WTC11 (cell line): ENCODE data around the gene SHANK1. TPM values are rescaled to one million over a fixed set of nuclear protein-coding genes. Genes with fewer than 3 reads are reported as not detected.

Source experiments
- ATAC-seq: fragments of 200-7000 bp; cut with Tn5 transposase; 2 replicates; pipeline ENCODE4 v1.10.0; 2021; ENCODE audit warnings: mild to moderate bottlenecking, moderate library complexity
- CTCF ChIA-PET: fragments of 300-600 bp; sonication (Branson Sonifier 250); formaldehyde crosslinking; loops from one replicate; lab custom pipeline; 2021; ENCODE audit warnings: antibody characterized with exemption; lab: Charles Lee
- POLR2A ChIA-PET: fragments of 350-600 bp; sonication (Branson Sonifier 250); formaldehyde crosslinking; loops from one replicate; lab custom pipeline; 2021; ENCODE audit warnings: antibody characterized with exemption; lab: Charles Lee
- DNase-seq: peaks from one replicate; pipeline ENCODE4 v3.0.0; 2021; ENCODE audit warnings: low spot score
- H3K27ac Mint-ChIP-seq: 2 replicates; pipeline ENCODE4 v1.8.0; 2021; ENCODE audit warnings: mixed read lengths
- H3K27me3 Mint-ChIP-seq: 2 replicates; pipeline ENCODE4 v1.8.0; 2021; ENCODE audit warnings: low read depth, mild to moderate bottlenecking, moderate library complexity, mixed read lengths
- H3K36me3 Mint-ChIP-seq: 2 replicates; pipeline ENCODE4 v1.8.0; 2021; ENCODE audit warnings: mixed read lengths
- H3K4me1 Mint-ChIP-seq: 2 replicates; pipeline ENCODE4 v1.8.0; 2022; ENCODE audit warnings: mixed read lengths
- H3K4me3 Mint-ChIP-seq: 2 replicates; pipeline ENCODE4 v1.8.0; 2021; ENCODE audit warnings: mild to moderate bottlenecking, moderate library complexity, mixed read lengths
- H3K9me3 Mint-ChIP-seq: 2 replicates; pipeline ENCODE4 v1.8.0; 2021; ENCODE audit warnings: mixed read lengths
- AFF4 ChIP-seq: sonication (generic); formaldehyde crosslinking; IDR thresholded peaks from 2 replicates; pipeline ENCODE4 v1.8.1; 2023; ENCODE audit warnings: mild to moderate bottlenecking, missing genetic modification reagents, borderline replicate concordance
- ATF1 ChIP-seq: sonication (generic); formaldehyde crosslinking; IDR thresholded peaks from 2 replicates; pipeline ENCODE4 v1.8.1; 2023; ENCODE audit warnings: mild to moderate bottlenecking, moderate library complexity, missing genetic modification reagents
- CREB1 ChIP-seq: sonication (generic); formaldehyde crosslinking; IDR thresholded peaks from 2 replicates; pipeline ENCODE4 v1.8.0; 2023; ENCODE audit warnings: mild to moderate bottlenecking, missing genetic modification reagents
- CREM ChIP-seq: sonication (generic); formaldehyde crosslinking; IDR thresholded peaks from 2 replicates; pipeline ENCODE4 v1.8.1; 2022; ENCODE audit warnings: mild to moderate bottlenecking, missing genetic modification reagents, moderate library complexity
- E2F5 ChIP-seq: sonication (generic); formaldehyde crosslinking; IDR thresholded peaks from 2 replicates; pipeline ENCODE4 v1.8.1; 2022; ENCODE audit warnings: mild to moderate bottlenecking, moderate library complexity, missing genetic modification reagents
- ETV6 ChIP-seq: sonication (generic); formaldehyde crosslinking; IDR thresholded peaks from 2 replicates; pipeline ENCODE4 v1.8.1; 2022; ENCODE audit warnings: mild to moderate bottlenecking, missing genetic modification reagents
- FOXK1 ChIP-seq: sonication (generic); formaldehyde crosslinking; IDR thresholded peaks from 2 replicates; pipeline ENCODE4 v1.8.0; 2022; ENCODE audit warnings: mild to moderate bottlenecking, moderate library complexity, missing genetic modification reagents
- FOXP1 ChIP-seq: sonication (generic); formaldehyde crosslinking; IDR thresholded peaks from 2 replicates; pipeline ENCODE4 v1.8.0; 2022; ENCODE audit warnings: missing genetic modification reagents, mild to moderate bottlenecking, moderate library complexity, borderline replicate concordance
- FOXP4 ChIP-seq: sonication (generic); formaldehyde crosslinking; IDR thresholded peaks from 2 replicates; pipeline ENCODE4 v1.8.0; 2022; ENCODE audit warnings: mild to moderate bottlenecking, missing genetic modification reagents
- GRHL2 ChIP-seq: fragments of 250-450 bp; sonication (Bioruptor Pico); IDR thresholded peaks from 2 replicates; pipeline ENCODE4 v1.8.0; 2022; ENCODE audit warnings: mild to moderate bottlenecking, moderate library complexity; ENCODE audit not compliant: insufficient replicate concordance, severe bottlenecking
- GTF2I ChIP-seq: fragments of 250-450 bp; sonication (Bioruptor Pico); conservative IDR thresholded peaks from 2 replicates; pipeline ENCODE4 v1.4.0; 2021; ENCODE audit warnings: mild to moderate bottlenecking
- IRF1 ChIP-seq: sonication (generic); formaldehyde crosslinking; IDR thresholded peaks from 2 replicates; pipeline ENCODE4 v1.8.0; 2023; ENCODE audit warnings: missing genetic modification reagents
- JAZF1 ChIP-seq: fragments of 250-450 bp; sonication (Bioruptor Pico); IDR thresholded peaks from 2 replicates; pipeline ENCODE4 v1.9.0; 2021; ENCODE audit warnings: moderate library complexity, mild to moderate bottlenecking, inconsistent platforms
- KAT7 ChIP-seq: sonication (generic); formaldehyde crosslinking; IDR thresholded peaks from 2 replicates; pipeline ENCODE4 v1.8.1; 2023; ENCODE audit warnings: missing genetic modification reagents, mild to moderate bottlenecking, borderline replicate concordance
- MLX ChIP-seq: sonication (generic); formaldehyde crosslinking; IDR thresholded peaks from 2 replicates; pipeline ENCODE4 v1.8.1; 2023; ENCODE audit warnings: mild to moderate bottlenecking, missing genetic modification reagents, moderate library complexity
- PREB ChIP-seq: sonication (generic); formaldehyde crosslinking; IDR thresholded peaks from 2 replicates; pipeline ENCODE4 v1.8.1; 2022; ENCODE audit warnings: mild to moderate bottlenecking, missing genetic modification reagents, moderate library complexity, borderline replicate concordance
- RELA ChIP-seq: sonication (generic); formaldehyde crosslinking; IDR thresholded peaks from 2 replicates; pipeline ENCODE4 v1.8.1; 2022; ENCODE audit warnings: missing genetic modification reagents, mild to moderate bottlenecking, borderline replicate concordance
- USF2 ChIP-seq: sonication (generic); formaldehyde crosslinking; IDR thresholded peaks from 2 replicates; pipeline ENCODE4 v1.8.1; 2023; ENCODE audit warnings: mild to moderate bottlenecking, missing genetic modification reagents, moderate library complexity
- ZBTB21 ChIP-seq: sonication (generic); formaldehyde crosslinking; IDR thresholded peaks from 2 replicates; pipeline ENCODE4 v1.8.1; 2023; ENCODE audit warnings: mild to moderate bottlenecking, missing genetic modification reagents, borderline replicate concordance
- ZNF121 ChIP-seq: sonication (generic); formaldehyde crosslinking; IDR thresholded peaks from 2 replicates; pipeline ENCODE4 v1.8.0; 2023; ENCODE audit warnings: missing genetic modification reagents
- ZNF263 ChIP-seq: sonication (generic); formaldehyde crosslinking; IDR thresholded peaks from 2 replicates; pipeline ENCODE4 v1.8.1; 2022; ENCODE audit warnings: low read depth, mild to moderate bottlenecking, moderate library complexity, missing genetic modification reagents
- ZNF317 ChIP-seq: sonication (generic); formaldehyde crosslinking; IDR thresholded peaks from 2 replicates; pipeline ENCODE4 v1.8.1; 2023; ENCODE audit warnings: low read depth, mild to moderate bottlenecking, moderate library complexity, missing genetic modification reagents, borderline replicate concordance
- total RNA-seq: library from RNA; stranded (reverse); gene quantifications from 3 replicates; pipeline ENCODE4 v1.2.3, GENCODE V29; 2021

SHANK1 gene
- total RNA-seq, 1 experiment from 2014 or later = 8.7 TPM

GRCh38 chr19:50666346-50667176, 53.0 kb downstream of the SHANK1 start (continued):
- no peak for TF ChIP-seq MLX
- no peak for TF ChIP-seq ETV6 (CRISPR knock-in tag)
- no peak for TF ChIP-seq FOXK1 (CRISPR knock-in tag)
- no peak for TF ChIP-seq FOXP4 (CRISPR knock-in tag)
- TF ChIP-seq GTF2I (CRISPR knock-in tag) = no peak
- TF ChIP-seq USF2 (CRISPR knock-in tag) = no peak

GRCh38 chr19:50664204-50664603, 55.4 kb downstream of the SHANK1 start:
- Mint-ChIP-seq H3K36me3 (peaks cover 8% of the 10 kb centered on the region), H3K27me3 (peaks cover 64% of the 10 kb centered on the region), H3K4me1 (peaks cover 16% of the 10 kb centered on the region), H3K9me3 (peaks cover 12% of the 10 kb centered on the region), H3K4me3 (no peak overlapping the region), H3K27ac (no peak overlapping the region)
- no peak for ATAC-seq
- CTCF ChIA-PET = interaction anchor here (0.6 to 4.5 kb wide), 3 partner anchors 108 to 172 kb away, joined by 3 to 13 read pairs (median 3); no protein-coding TSS in a partner anchor
- no peak for DNase-seq
- TF ChIP-seq CREB1 (CRISPR knock-in tag) (no peak), RELA (CRISPR knock-in tag) (no peak), GRHL2 (CRISPR knock-in tag) (no peak), PREB (CRISPR knock-in tag) (no peak), AFF4 (no peak), ZBTB21 (CRISPR knock-in tag) (no peak), MLX (no peak), CREM (CRISPR knock-in tag) (no peak), E2F5 (CRISPR knock-in tag) (no peak), JAZF1 (CRISPR knock-in tag) (no peak), ZNF317 (CRISPR knock-in tag) (no peak), KAT7 (CRISPR knock-in tag) (no peak), ATF1 (CRISPR knock-in tag) (no peak), ZNF263 (CRISPR knock-in tag) (no peak), ZNF121 (no peak), IRF1 (CRISPR knock-in tag) (no peak), FOXP1 (CRISPR knock-in tag) (no peak), GTF2I (CRISPR knock-in tag) (no peak)
- POLR2A ChIA-PET = interaction anchor here (0.6 kb wide), 1 partner anchor 60 kb away, joined by 3 read pairs; no protein-coding TSS in a partner anchor
